GM12864 (cell line): Measurements from ENCODE around the gene DEPDC5.

Source experiments
- DNase-seq: peaks from one replicate; pipeline ENCODE4 v3.0.0-alpha.2; 2011; ENCODE audit warnings: low read depth
- H3K4me3 ChIP-seq: 2 replicates; pipeline ENCODE4 v1.5.1; 2011; ENCODE audit warnings: mild to moderate bottlenecking, low read depth, low read length, control low read depth
- TF ChIP-seq, protein P1 (sequence below): IDR thresholded peaks from 2 replicates; pipeline ENCODE4 v1.5.1; 2011; ENCODE audit warnings: low read depth, mild to moderate bottlenecking, moderate library complexity, low read length, control low read depth, inconsistent platforms; ENCODE audit errors: missing control alignments

The DEPDC5 gene

GRCh38 chr22:31915586-31915985 lies 161.8 kb downstream of the DEPDC5 start:
- no peak for DNase-seq
- TF ChIP-seq, protein P1, sequence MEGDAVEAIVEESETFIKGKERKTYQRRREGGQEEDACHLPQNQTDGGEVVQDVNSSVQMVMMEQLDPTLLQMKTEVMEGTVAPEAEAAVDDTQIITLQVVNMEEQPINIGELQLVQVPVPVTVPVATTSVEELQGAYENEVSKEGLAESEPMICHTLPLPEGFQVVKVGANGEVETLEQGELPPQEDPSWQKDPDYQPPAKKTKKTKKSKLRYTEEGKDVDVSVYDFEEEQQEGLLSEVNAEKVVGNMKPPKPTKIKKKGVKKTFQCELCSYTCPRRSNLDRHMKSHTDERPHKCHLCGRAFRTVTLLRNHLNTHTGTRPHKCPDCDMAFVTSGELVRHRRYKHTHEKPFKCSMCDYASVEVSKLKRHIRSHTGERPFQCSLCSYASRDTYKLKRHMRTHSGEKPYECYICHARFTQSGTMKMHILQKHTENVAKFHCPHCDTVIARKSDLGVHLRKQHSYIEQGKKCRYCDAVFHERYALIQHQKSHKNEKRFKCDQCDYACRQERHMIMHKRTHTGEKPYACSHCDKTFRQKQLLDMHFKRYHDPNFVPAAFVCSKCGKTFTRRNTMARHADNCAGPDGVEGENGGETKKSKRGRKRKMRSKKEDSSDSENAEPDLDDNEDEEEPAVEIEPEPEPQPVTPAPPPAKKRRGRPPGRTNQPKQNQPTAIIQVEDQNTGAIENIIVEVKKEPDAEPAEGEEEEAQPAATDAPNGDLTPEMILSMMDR, result no peak
- no peak overlapping the region for H3K4me3 ChIP-seq

- no peak overlapping the region for H3K4me3 ChIP-seq
- TF ChIP-seq, protein P1, result no peak
- peak; percentile 26 for DNase-seq
Measured at GRCh38 chr22:31917227-31917921, 163.6 kb downstream of the DEPDC5 start.

GRCh38 chr22:31919730-31920129 lies 165.9 kb downstream of the DEPDC5 start:
- DNase-seq, result no peak
- H3K4me3 ChIP-seq, result no peak overlapping the region
- TF ChIP-seq, protein P1, result no peak

- TF ChIP-seq, protein P1, result no peak
- no peak for DNase-seq
- no peak overlapping the region for H3K4me3 ChIP-seq
Measured at GRCh38 chr22:31920306-31920705, 166.5 kb downstream of the DEPDC5 start.

- TF ChIP-seq, protein P1, result no peak
- no peak for DNase-seq
- no peak overlapping the region for H3K4me3 ChIP-seq
Measured at GRCh38 chr22:31921106-31921505, 167.3 kb downstream of the DEPDC5 start.

DNA sequence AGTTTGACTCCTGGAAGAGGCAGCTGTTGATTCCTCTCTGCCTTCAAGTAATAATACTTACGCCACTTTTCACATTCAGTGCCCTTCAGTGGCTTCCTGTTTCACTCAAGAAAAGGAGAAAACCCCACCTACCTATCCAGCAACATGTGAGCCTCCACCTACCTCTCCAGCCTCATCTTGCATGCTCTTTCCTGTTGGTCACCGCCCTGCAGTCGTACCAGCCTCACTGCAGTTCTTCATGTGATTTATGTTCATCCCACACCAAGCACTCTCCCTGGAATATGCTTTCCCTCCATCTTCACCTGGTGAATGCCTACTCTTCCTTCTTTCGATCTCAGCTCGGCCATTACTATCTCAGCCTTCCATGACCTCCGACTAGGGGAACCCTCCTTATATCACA lies 168.7 kb downstream of the DEPDC5 start:
- DNase-seq, result no peak
- TF ChIP-seq, protein P1, result no peak

GRCh38 chr22:31923136-31923535 lies 169.3 kb downstream of the DEPDC5 start:
- TF ChIP-seq, protein P1, result no peak
- no peak overlapping the region for H3K4me3 ChIP-seq
- DNase-seq, result no peak

More for the DNA sequence above, 168.7 kb downstream of the DEPDC5 start:
- H3K4me3 ChIP-seq, result no peak overlapping the region
